CD4-positive, alpha-beta T cell (primary cell): Measurements from ENCODE around the gene FEM1C. TPM values are rescaled to one million over a fixed set of nuclear protein-coding genes. Genes with fewer than 3 reads are reported as not detected.

Experiments
- ATAC-seq: fragments of 200-7000 bp; cut with Tn5 transposase; one replicate; pipeline ENCODE4 v1.10.0; 2022; ENCODE audit warnings: mild to moderate bottlenecking; ENCODE audit not compliant: poor library complexity
- CTCF ChIA-PET: fragments of 350-600 bp; sonication (Branson Sonifier 250); formaldehyde crosslinking; loops from one replicate; lab custom pipeline; 2021; ENCODE audit warnings: antibody characterized with exemption, inconsistent platforms; lab: Charles Lee
- POLR2A ChIA-PET: fragments of 350-600 bp; sonication (Branson Sonifier 250); formaldehyde crosslinking; loops from one replicate; lab custom pipeline; 2021; ENCODE audit warnings: antibody characterized with exemption, inconsistent platforms; lab: Charles Lee
- DNase-seq, 14 experiments: peaks; one replicate each; pipeline ENCODE4 v3.0.0-alpha.2; 2013 to 2020; ENCODE audit warnings: mixed read lengths in 2 of 14
- H3K27ac ChIP-seq, 2 donors: one replicate each; pipeline versions ENCODE4 v1.5.1 to v1.7.0; 2013; ENCODE audit warnings: low read length in 2 of 2, low read depth in 1 of 2, mild to moderate bottlenecking in 1 of 2
- H3K27me3 ChIP-seq, 2 experiments: 1 replicate in 1 of 2; 2 replicates in 1 of 2; pipeline versions ENCODE4 v1.6.1 to v1.7.0; 2013; ENCODE audit warnings: low read length in 2 of 2, control low read depth in 1 of 2, mild to moderate bottlenecking in 1 of 2, moderate library complexity in 1 of 2; ENCODE audit not compliant: insufficient read depth in 2 of 2, control insufficient read depth in 1 of 2
- H3K36me3 ChIP-seq: one replicate; pipeline ENCODE4 v1.6.1; 2013; ENCODE audit warnings: low read length, control low read depth; ENCODE audit not compliant: insufficient read depth
- H3K4me1 ChIP-seq: one replicate; pipeline ENCODE4 v1.6.1; 2013; ENCODE audit warnings: low read length, control low read depth; ENCODE audit not compliant: insufficient read depth
- H3K4me3 ChIP-seq: one replicate; pipeline ENCODE4 v1.5.1; 2013; ENCODE audit warnings: mild to moderate bottlenecking, low read length, moderate library complexity
- H3K9me3 ChIP-seq, 2 experiments: 1 replicate in 1 of 2; 2 replicates in 1 of 2; pipeline versions ENCODE4 v1.6.1 to v1.7.0; 2013; ENCODE audit warnings: low read length in 2 of 2, mild to moderate bottlenecking in 2 of 2, control low read depth in 1 of 2, moderate library complexity in 1 of 2; ENCODE audit not compliant: control insufficient read depth in 1 of 2, insufficient read depth in 1 of 2
- H3K27ac Mint-ChIP-seq: one replicate; pipeline ENCODE4 v1.8.0; 2020; ENCODE audit warnings: mixed read lengths
- H3K27me3 Mint-ChIP-seq: one replicate; pipeline ENCODE4 v1.8.0; 2021; ENCODE audit warnings: mixed read lengths
- H3K36me3 Mint-ChIP-seq: one replicate; pipeline ENCODE4 v1.8.0; 2021; ENCODE audit warnings: low read depth, mixed read lengths
- H3K4me1 Mint-ChIP-seq: one replicate; pipeline ENCODE4 v1.8.0; 2021; ENCODE audit warnings: low read depth, mixed read lengths
- H3K4me3 Mint-ChIP-seq: one replicate; pipeline ENCODE4 v1.8.0; 2020; ENCODE audit warnings: mild to moderate bottlenecking, mixed read lengths
- H3K9me3 Mint-ChIP-seq: one replicate; pipeline ENCODE4 v1.8.0; 2020; ENCODE audit warnings: mixed read lengths
- CTCF ChIP-seq: fragments of 200-600 bp; IDR thresholded peaks from one replicate; pipeline ENCODE4 v1.8.0; 2022; ENCODE audit warnings: antibody characterized with exemption, mild to moderate bottlenecking
- intact Hi-C, 2 experiments: fragments of 100-400 bp; cut with DNase I in 1 of 2; cut with micrococcal nuclease in 1 of 2; formaldehyde crosslinking; loops; one replicate each; pipeline versions ENCODE4 v1.15.1 to v1.9.0; 2023 to 2025; cut with DNase I, micrococcal nuclease
- total RNA-seq, 174 experiments: library from RNA in 2 of 174; stranded (reverse) in 2 of 174; gene quantifications; one replicate each; pipeline ENCODE4 v1.2.3 and lab custom pipeline; 2021 to 2026

FEM1C gene
- total RNA-seq, 2 experiments from 2014 or later, result 43.3 to 44.2 TPM

- Mint-ChIP-seq H3K27me3 (peaks cover 52% of the 10 kb centered on the region), H3K27ac (no peak overlapping the region), H3K36me3 (no peaks in the 10 kb centered on the region), H3K9me3 (no peaks in the 10 kb centered on the region), H3K4me1 (no peaks in the 10 kb centered on the region), H3K4me3 (no peak overlapping the region)
- CTCF ChIA-PET, result interaction anchor here (0.6 kb wide), 1 partner anchor 53 kb away, joined by 3 read pairs; no protein-coding TSS in a partner anchor
- intact Hi-C loops, result no loop called here
- DNase-seq, result no peak
- Histone ChIP-seq H3K4me3 (no peak overlapping the region), H3K36me3 (no peaks in the 10 kb centered on the region), H3K27ac (no peak overlapping the region), H3K27me3 (peaks cover 0 to 5% of the 10 kb centered on the region in 2 experiments), H3K9me3 (no peaks in the 10 kb centered on the region), H3K4me1 (no peaks in the 10 kb centered on the region)
- POLR2A ChIA-PET, result no interaction called here
- ATAC-seq, result no peak
- TF ChIP-seq CTCF, result no peak
These were observed 67.0 kb downstream of the FEM1C start for GRCh38 chr5:115477581-115477980.

GRCh38 chr5:115475788-115476187, 68.8 kb downstream of the FEM1C start:
- H3K36me3 Mint-ChIP-seq, result no peaks in the 10 kb centered on the region
- no peaks in the 10 kb centered on the region for H3K4me1 Mint-ChIP-seq
- H3K4me3 ChIP-seq, result no peak overlapping the region
- no peak overlapping the region for H3K27ac Mint-ChIP-seq
- TF ChIP-seq CTCF, result no peak
- DNase-seq (no peak), ATAC-seq (no peak)
- no peaks in the 10 kb centered on the region for H3K9me3 ChIP-seq
- H3K27ac ChIP-seq, result no peak overlapping the region
- H3K9me3 Mint-ChIP-seq, result no peaks in the 10 kb centered on the region
- no peaks in the 10 kb centered on the region for H3K4me1 ChIP-seq
- CTCF ChIA-PET, result no interaction called here
- H3K27me3 Mint-ChIP-seq, result peaks cover 43% of the 10 kb centered on the region
- intact Hi-C loops, result no loop called here
- peaks cover 0 to 5% of the 10 kb centered on the region in 2 experiments for H3K27me3 ChIP-seq
- no peaks in the 10 kb centered on the region for H3K36me3 ChIP-seq
- POLR2A ChIA-PET, result no interaction called here
- no peak overlapping the region for H3K4me3 Mint-ChIP-seq

- no peak for TF ChIP-seq CTCF
- Histone ChIP-seq H3K9me3 (no peaks in the 10 kb centered on the region), H3K4me3 (no peak overlapping the region), H3K4me1 (no peaks in the 10 kb centered on the region), H3K27ac (no peak overlapping the region), H3K36me3 (no peaks in the 10 kb centered on the region), H3K27me3 (no peaks in the 10 kb centered on the region)
- Mint-ChIP-seq H3K27ac (no peak overlapping the region), H3K4me3 (no peak overlapping the region), H3K27me3 (peaks cover 13% of the 10 kb centered on the region), H3K36me3 (no peaks in the 10 kb centered on the region), H3K9me3 (no peaks in the 10 kb centered on the region), H3K4me1 (no peaks in the 10 kb centered on the region)
- ChIA-PET CTCF (no interaction called here), POLR2A (no interaction called here)
- no peak for ATAC-seq
- intact Hi-C loops, result no loop called here
- DNase-seq, result no peak
These were observed 72.1 kb downstream of the FEM1C start for GRCh38 chr5:115472271-115473025.
